EL (cell line): ENCODE data around the gene PRR5L.
"Not testable (repeated sequence)": the region's sequence is repeated elsewhere in the genome, so short reads cannot be mapped to it uniquely, and the experiment has no call there.

Source experiments
- DNase-seq: peaks from one replicate; pipeline ENCODE4 v3.0.0-alpha.2; 2016

Gene PRR5L

GRCh38 chr11:36282926-36283325 lies 13.2 kb upstream of the PRR5L start:
- DNase-seq = no peak

DNA sequence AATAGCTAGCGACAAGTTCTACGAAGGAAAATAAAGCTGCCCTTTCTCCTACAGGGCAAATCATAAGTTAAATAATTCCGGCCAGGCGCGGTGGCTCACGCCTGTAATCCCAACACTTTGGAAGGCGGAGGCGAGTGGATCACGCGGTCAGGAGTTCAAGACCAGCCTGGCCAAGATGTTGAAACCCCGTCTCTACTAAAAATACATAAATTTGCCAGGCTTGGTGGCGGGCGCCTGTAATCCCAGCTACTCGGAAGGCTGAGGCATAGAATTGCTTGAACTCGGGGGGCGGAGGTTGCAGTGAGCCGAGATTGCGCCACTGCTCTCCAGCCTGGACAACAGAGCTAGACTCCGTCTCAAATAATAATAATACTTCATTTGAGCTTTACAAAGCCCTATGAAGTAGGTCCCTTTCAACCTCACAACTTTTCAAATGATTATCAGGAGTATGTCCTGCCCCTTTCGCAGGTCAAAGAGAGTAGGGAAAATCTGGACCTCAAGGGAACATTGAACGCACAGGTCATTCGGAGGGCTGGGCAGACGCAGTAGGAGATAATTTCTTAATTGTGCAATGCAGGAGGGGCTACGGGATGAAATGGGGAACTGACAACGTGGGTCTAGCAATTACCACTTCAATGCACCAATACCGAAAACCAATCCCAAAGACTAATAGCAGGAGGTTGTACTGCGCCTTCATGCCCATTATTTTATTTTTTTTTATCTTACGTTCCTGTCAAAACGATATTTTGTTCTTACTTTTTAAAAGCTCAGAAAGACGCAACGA lies 7.5 kb upstream of the PRR5L start:
- DNase-seq = no peak

DNA sequence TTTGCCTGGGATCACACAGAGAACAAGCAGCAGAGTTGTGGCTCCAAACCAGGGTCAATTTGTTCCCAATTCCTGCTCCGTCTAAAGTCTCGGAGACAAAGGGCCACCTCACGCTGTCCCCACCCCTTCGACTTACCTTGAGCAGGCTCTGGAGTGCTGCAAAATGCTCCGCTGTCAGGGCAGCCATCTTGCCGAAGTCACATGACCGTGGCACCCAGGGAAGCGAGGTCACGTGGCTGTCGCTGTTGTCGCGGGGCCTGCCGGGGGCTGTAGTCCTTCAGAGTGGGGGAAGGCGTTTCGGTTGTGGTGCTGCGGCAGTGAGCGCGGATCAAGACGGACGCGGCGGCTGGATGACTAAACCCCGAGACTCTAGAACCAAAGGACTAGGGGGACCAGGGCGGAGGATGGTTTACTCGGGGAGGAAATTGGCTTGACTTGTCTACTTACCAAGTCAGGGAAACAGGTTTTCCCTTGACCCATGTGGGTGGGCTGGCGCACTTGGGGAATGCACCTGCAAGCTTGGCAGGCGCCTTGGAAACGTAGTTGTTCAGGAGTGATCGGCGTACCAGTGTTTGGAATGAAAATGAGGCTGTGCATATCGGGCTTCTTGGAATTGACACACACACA lies 6.7 kb upstream of the PRR5L start, which contains the start of gene COMMD9:
TSS of gene COMMD9 (minus strand) at position 199 of the 627 bp plus-strand sequence. CDS start at position 187, 12 bp downstream.
- DNase-seq = peak; percentile 95

DNA sequence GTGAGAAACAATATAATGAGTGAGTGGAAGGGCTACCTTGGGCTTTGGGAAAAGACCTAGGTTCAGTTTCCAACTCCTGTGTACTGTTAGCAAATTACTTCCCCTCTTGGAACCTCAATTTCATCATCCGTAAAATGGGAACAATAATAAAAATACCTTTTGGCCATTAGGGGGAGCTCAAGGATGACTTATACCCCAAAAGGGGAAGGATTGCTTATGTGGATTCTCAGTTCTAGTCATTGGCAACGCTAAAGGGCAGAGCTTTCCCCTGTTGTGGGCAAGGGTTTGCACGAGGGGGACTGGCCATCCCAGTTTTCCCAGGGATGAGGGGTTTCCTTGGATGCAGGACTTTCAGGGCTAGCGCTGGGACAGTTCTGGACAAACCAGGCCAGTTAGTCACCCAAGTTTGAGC lies 3.8 kb upstream of the PRR5L start:
- peak; percentile 60 for DNase-seq

- peak; percentile 88 for DNase-seq
Measured at GRCh38 chr11:36296884-36297543, 926 bp downstream of the PRR5L start.

DNA sequence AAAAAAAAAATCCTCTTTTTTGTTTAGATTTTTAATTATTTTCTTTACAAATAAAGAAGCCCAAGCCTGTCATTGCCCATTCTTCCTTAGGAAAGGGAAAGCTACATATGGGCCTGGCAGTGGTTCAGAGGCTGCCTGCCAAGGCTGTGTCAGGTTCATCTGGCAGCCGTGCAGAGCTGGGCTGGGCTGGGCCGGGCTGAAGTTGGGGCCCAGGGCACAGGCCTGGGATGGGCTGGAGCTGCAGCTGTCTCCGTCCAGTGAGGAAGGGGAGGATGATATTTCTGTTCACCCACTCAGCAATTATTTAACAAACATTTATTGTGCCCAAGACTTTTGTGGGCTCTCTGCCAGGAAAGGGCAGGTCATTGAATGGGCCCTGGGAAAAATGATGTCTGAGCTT lies 4.6 kb downstream of the PRR5L start:
- peak; percentile 18 for DNase-seq

DNA sequence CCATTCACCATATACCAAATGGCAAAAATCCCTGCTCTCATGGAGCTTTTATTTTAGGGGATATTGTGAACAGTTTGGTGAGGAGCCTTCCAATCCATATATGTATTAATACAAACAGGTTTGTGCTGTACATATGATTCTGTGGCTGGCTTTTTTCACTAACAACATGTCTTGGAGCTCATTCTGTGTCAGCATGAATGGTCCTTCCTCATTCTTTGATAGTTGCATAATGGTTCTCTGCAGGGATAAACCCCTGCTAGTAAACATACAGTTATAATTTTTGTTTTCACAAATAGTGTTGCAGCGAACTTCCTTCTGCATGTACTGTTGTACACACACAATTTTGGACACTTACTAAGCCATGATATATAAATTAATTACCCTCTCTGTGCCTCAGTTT lies 8.3 kb downstream of the PRR5L start:
- no peak for DNase-seq

DNA sequence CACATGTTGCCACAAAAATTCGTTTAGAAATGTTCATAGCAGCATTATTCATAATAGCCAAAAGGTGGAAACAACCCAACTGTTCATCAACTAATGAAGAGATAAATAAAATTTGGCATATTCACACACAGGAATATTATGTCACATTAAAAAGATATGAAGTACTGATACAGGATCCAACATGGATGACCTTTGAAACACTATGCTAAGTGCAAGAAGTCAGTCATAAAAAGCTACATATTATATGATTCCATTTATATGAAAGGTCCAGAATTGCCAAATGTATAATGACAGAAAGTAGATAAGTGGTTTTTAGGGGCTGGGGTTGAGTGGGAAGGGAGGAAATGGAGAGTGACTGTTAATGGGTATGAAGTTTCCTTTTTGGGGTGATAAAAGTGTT lies 9.0 kb downstream of the PRR5L start:
- DNase-seq = no peak

DNA sequence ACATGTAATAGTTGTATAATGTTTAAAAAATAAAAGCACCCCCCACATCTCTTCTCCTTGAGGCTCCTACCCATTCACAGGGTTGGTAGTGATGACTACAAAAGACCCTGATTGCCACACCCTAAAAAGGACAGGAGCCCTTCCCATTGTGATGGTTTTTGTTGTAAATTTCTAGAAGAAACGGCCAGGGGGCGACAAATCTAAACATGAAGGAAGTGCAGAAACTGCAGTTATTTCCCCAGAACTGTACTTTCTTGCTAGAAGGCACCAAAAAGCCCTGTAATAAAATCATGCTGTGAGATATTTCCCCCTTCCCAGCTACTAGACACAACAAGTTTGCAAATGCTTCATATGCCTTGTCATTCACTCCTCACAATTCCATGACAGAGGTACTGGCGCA lies 10.8 kb downstream of the PRR5L start:
- DNase-seq = no peak

DNA sequence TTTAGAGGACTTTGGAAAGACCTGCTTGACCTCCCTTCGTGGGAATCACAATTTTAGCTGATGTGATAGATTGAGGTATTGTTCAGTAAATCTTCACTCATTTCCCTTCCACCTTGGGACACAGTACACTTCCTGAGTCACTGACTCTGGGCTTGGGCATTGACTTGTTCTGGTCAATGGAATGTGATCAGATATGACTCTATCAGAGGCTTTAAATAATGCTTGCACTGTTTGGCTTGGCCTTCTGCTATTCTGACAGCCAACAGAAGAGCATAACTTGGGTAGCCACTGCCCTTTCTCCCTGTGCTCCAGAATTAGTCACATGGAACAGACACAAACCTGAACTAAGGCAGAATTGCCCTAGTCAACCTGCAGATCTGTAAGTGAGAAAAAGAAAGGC lies 12.5 kb downstream of the PRR5L start:
- no peak for DNase-seq

DNA sequence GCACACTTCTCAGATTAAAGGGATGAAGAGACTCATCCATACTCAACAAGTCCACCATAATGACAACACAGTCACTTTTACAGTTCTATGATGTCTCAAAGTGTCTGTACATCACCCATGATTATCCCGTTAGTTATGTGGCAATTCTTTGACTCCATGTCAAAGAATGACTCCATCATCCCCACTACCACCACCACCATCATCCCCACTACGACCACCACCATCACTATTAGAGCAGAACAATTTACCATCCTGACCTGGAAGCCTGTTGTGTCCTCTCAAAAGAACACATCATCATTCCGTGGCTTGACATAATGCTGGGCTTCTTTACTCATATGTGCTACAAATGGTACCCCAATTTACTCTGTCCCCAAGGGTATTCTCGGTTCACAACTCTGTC lies 13.7 kb downstream of the PRR5L start:
- DNase-seq = no peak

DNA sequence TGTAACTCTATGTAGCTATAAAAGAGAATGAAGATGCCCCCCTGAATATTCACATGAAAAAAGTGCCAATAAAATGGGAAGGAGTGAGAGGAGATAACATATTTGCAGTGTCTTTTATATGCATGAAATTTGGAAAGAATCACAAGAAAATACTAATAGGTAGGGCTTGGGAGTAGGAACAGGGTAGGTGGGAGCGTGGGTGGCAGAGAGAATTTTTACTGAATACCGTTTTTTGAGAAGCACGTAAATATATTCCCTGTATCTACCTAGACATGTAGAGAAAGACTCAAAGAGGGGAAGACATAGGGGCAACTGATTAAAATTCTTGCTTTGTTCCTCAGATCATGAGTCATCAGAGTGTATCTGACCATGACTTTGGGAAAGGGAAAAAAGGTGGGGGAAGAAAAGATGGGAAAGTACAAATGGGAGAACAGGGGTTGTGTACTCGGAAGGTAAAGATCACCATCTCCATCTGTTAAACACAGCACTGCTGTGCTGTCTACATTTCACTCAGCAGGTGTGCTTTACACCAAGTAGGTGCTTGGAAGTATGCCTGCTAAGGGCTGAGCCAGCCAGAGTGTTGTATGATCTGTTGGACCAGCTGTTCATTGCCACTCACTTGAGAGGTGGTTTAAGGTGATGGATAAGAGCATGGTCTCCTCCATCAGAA lies 16.0 kb downstream of the PRR5L start:
- DNase-seq = peak; percentile 46

DNA sequence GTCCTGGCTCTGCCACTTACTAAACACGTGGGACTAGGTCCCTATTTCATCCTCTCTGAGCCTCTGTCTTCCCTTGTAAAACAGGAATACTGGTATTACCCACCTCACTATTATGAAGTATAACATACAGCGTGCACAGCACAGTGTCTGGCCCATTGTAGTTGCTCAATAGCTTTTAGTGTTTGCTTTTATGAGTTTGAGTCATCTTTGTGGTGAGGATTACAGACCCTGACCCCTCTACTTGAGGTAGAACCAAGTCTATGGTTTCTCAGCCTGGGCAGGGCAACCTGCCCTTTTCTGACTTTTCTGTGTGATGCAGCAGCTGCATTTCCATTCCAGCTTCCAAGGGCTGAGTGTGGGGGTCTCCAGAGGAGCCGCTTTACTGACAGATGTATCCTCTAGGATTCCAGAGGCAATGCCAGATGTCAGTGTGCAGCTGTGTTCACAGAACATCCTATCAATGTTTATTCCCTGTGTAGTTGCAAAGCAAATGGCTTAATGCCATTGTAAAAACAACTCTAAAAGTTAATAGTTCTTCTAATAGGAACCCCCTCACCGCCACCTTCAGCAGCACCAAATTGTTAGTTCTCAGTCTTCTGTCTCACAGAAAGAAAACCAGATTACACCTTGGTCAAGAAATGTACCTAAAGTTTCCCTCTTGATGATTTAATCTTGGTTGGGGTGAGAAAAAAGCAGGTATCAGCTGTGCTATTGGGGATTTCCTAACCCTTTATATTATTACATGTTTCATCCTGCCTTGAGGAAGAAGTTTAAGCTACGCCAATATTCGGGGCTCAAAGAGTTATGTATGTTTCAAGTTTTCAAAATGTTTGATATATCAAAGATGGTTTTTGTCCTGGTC lies 16.8 kb downstream of the PRR5L start:
- DNase-seq = peak; percentile 86

- DNase-seq = no peak
Measured at GRCh38 chr11:36313750-36314433, 17.8 kb downstream of the PRR5L start.

DNA sequence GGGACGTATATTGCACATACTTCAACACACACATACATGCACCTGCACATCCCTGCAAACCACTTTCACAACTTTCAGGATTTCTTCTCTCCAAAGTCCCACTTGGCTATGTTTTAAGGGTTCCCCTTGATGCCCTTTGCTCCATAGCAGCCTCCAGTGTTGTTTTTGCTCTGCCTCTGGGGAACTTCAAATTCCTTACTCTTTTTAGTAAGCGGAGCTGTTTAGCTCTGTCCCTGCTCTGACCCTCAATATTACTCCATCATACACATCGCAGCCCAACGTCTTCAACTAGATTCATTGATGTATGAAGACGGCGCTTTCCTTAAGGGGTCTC lies 18.3 kb downstream of the PRR5L start:
- DNase-seq = no peak

GRCh38 chr11:36316049-36316448 lies 20.0 kb downstream of the PRR5L start:
- DNase-seq = no peak

DNA sequence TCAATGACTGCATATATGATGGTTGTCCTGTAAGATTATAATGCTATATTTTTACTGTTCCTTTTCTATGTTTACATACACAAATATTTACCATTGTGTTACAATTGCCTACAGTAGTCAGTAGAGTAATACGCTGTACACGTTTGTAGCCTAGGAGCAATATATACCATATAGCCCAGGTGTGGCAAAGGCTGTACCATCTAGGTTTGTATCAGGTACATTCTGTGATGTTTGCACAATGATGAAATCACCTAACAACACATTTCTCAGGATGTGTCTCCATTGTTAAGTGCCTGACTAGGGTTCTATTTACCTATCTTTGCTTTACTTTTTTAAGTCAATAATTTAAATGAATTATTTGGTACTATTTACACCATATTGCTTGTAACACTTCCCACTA lies 21.9 kb downstream of the PRR5L start:
- DNase-seq = no peak

DNA sequence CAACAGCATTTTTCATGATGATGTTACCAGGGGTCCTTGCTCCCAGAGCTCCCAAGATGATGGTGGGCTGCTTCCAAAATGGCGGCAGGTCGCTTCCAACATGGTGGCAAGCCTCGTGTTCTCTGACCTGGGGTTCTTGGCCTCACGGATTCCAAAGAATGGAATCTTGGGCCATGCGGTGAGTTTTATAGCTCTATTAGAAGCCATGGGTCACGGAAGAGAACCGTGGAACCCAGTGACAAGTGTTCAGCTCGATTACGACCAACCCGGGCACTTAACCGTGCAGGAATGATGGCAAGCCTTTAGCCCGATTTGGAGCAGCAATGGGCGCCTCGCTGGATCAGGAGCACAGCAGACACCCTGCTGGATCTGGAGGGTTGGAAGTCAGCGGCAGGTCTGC lies 28.9 kb downstream of the PRR5L start:
- DNase-seq = not testable (repeated sequence)

DNA sequence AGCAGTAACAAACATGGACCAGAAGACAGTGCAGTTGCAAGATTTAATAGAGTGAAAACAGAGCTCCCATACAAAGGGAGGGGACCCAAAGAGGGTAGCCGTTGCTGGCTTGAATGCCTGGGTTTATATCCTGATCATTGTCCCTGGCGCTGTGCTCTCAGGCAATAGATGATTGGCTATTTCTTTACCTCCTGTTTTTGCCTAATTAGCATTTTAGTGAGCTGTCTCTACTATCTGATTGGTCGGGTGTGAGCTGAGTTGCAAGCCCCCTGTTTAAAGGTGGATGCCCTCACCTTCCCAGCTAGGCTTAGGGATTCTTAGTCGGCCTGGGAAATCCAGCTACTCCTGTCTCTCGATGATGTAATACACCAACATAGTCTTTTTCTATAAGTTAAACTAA lies 29.3 kb downstream of the PRR5L start:
- not testable (repeated sequence) for DNase-seq

DNA sequence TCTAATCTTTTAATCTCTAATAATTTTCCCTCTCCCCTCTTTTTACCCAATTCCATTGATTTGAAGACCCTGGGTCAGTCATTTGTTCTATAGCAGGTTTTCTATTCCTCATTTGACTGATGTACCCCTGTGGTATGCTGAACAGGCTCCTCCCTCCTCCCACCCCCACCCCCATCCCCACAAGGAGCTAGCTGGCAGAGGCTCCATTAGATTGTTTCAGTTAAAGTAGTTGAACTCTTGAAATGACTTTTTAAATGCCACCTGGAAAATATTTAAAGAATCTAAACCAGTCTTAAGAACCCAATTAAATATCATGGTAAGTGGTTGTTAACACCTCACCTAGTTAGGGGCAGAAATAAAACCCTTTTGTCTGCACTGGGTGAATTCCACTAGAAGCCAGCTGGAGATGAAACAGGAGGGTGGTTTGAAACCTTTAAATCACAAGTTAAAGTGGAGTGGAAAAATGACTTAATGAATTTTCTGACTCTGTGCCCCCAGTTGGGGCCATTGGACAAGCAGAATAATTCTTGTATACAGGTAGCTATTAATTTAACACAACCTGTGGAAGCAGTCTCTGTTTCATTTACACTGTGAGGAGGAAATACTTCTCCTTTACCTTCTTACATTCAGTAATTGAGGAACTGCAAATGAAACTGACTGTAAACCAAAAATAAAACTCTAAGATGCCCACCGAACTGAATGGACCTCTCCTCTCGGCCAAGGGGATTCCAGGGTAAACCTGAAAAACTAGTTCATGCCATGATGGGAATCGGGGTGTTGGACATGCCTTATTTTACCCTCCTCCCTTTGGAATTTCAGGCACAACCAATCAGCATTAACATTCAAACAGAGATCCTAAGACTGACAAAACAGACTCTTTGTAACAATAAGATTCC lies 30.7 kb downstream of the PRR5L start:
- no peak for DNase-seq
